Activated naive CD4-positive, alpha-beta T cell treated with anti-CD3 and anti-CD28 coated beads, Interleukin-2, amount 50 U/mL, for 24 hours (primary cell): Measurements from ENCODE around the gene E4F1.
"Not testable (repeated sequence)": the region's sequence is repeated elsewhere in the genome, so short reads cannot be mapped to it uniquely, and the experiment has no call there.

Experiments
- H3K27ac Mint-ChIP-seq: one replicate; pipeline ENCODE4 v1.8.0; 2021; ENCODE audit warnings: mild to moderate bottlenecking, mixed read lengths
- H3K27me3 Mint-ChIP-seq: one replicate; pipeline ENCODE4 v1.8.0; 2021; ENCODE audit warnings: mixed read lengths
- H3K36me3 Mint-ChIP-seq: one replicate; pipeline ENCODE4 v1.8.0; 2021; ENCODE audit warnings: mixed read lengths
- H3K4me1 Mint-ChIP-seq: one replicate; pipeline ENCODE4 v1.8.0; 2021; ENCODE audit warnings: mixed read lengths
- H3K4me3 Mint-ChIP-seq: one replicate; pipeline ENCODE4 v1.8.0; 2021; ENCODE audit warnings: mild to moderate bottlenecking, mixed read lengths
- H3K9me3 Mint-ChIP-seq: one replicate; pipeline ENCODE4 v1.8.0; 2021; ENCODE audit warnings: mixed read lengths

E4F1 gene

GRCh38 chr16:2238150-2238837 lies 14.9 kb downstream of the E4F1 start:
- Mint-ChIP-seq H3K36me3 (peaks cover 5% of the 10 kb centered on the region), H3K27ac (no peak overlapping the region), H3K4me1 (no peaks in the 10 kb centered on the region), H3K9me3 (no peaks in the 10 kb centered on the region), H3K27me3 (no peaks in the 10 kb centered on the region), H3K4me3 (no peak overlapping the region)

GRCh38 chr16:2238838-2239675 lies 15.7 kb downstream of the E4F1 start:
- peaks cover 2% of the 10 kb centered on the region for H3K36me3 Mint-ChIP-seq
- no peaks in the 10 kb centered on the region for H3K4me1 Mint-ChIP-seq
- no peaks in the 10 kb centered on the region for H3K9me3 Mint-ChIP-seq
- no peak overlapping the region for H3K4me3 Mint-ChIP-seq
- H3K27ac Mint-ChIP-seq: no peak overlapping the region
- no peaks in the 10 kb centered on the region for H3K27me3 Mint-ChIP-seq

GRCh38 chr16:2240331-2240730 lies 16.9 kb downstream of the E4F1 start:
- not testable (repeated sequence) for H3K27ac Mint-ChIP-seq, H3K27me3 Mint-ChIP-seq, H3K36me3 Mint-ChIP-seq, H3K9me3 Mint-ChIP-seq, H3K4me3 Mint-ChIP-seq, H3K4me1 Mint-ChIP-seq

DNA sequence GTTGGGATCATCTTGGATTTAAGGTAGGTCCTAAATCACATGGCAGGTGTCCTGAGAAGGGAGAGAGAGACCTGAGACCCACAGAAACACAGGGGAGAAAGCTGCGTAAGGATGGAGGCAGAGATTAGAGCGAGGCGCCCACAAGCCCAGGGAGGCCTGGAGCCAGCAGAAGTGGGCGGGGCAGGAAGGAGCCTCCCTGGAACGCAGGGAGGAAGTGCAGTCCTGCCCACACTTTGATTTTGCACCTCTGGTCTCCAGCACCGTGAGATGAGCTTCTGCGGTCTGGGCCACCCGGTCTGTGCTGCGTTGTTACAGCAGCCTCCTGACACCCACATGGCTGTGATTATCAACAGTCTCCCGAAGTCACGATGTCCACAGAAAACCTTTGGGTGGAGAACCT lies 19.2 kb downstream of the E4F1 start:
- Mint-ChIP-seq H3K4me3 (no peak overlapping the region), H3K36me3 (peaks cover 2% of the 10 kb centered on the region), H3K27ac (no peak overlapping the region), H3K9me3 (no peaks in the 10 kb centered on the region), H3K4me1 (no peaks in the 10 kb centered on the region), H3K27me3 (no peaks in the 10 kb centered on the region)

GRCh38 chr16:2243031-2243528 lies 19.7 kb downstream of the E4F1 start:
- no peak overlapping the region for H3K27ac Mint-ChIP-seq
- no peaks in the 10 kb centered on the region for H3K9me3 Mint-ChIP-seq
- peaks cover 2% of the 10 kb centered on the region for H3K36me3 Mint-ChIP-seq
- H3K4me3 Mint-ChIP-seq: no peak overlapping the region
- no peaks in the 10 kb centered on the region for H3K27me3 Mint-ChIP-seq
- no peaks in the 10 kb centered on the region for H3K4me1 Mint-ChIP-seq

GRCh38 chr16:2243781-2244180 lies 20.4 kb downstream of the E4F1 start:
- no peaks in the 10 kb centered on the region for H3K9me3 Mint-ChIP-seq
- no peak overlapping the region for H3K27ac Mint-ChIP-seq
- no peaks in the 10 kb centered on the region for H3K27me3 Mint-ChIP-seq
- no peaks in the 10 kb centered on the region for H3K4me1 Mint-ChIP-seq
- no peak overlapping the region for H3K4me3 Mint-ChIP-seq
- H3K36me3 Mint-ChIP-seq: peaks cover 2% of the 10 kb centered on the region

DNA sequence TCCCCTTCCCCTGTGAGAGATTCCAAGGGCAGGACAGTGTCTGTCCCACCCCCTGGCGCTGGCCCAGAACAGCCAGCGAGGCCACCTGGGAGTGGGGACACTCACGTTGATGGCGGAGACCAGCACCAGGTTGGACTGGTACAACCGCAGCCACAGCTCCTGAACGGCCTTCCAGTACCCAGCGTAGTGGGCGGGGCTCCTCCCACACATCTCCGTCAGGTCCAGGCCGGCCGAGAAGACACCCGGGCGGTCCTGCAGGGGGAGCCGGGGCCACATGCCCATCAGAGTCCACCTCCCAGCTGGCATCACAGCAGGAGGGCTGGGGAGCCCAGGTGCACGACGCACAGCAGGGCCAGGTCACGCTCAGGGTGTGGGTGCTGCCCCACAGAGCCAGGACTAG lies 20.9 kb downstream of the E4F1 start:
- H3K4me1 Mint-ChIP-seq: no peaks in the 10 kb centered on the region
- no peaks in the 10 kb centered on the region for H3K27me3 Mint-ChIP-seq
- H3K9me3 Mint-ChIP-seq: no peaks in the 10 kb centered on the region
- H3K36me3 Mint-ChIP-seq: peaks cover 2% of the 10 kb centered on the region
- H3K4me3 Mint-ChIP-seq: no peak overlapping the region
- H3K27ac Mint-ChIP-seq: no peak overlapping the region

DNA sequence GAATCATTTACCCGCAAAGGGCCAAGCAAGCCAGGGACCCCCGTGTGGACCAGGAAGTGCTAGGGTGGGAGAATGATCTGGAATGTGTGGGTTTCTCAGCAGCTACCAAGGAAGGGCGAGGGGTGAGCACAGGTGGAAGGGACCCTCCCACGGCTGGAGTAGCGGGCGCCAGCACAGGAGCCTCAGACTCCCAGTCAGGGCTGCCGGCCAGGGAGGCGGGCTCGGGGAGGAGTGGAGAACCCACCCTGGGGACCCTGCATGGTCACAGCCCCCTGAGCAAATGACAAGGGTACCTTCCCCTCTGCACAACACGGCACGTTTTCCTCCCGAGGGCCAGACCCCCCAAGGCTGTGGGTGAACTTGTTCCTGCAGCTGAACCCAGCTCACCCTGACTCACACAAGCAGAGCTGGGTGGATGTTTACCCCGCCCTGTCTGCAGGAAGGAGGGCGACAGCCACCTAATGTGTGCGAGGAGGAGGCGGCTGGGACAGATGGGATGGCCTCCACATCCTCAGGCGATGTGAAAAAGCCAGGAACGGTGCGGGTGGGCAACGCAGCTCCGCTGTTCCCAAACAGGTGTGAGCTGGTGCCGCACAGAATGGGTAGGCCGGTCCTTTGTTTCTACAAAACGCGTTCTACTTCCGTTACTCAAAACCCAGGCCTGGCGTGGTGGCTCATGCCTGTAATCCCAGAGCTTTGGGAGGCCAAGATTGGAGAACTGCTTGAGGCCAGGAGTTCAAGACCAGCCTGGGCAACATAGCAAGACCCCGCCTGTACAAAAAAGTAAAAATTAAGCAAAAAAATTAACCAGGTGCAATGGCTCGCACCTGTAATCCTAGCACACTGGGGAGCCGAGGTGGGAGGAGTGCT lies 21.8 kb downstream of the E4F1 start:
- no peak overlapping the region for H3K4me3 Mint-ChIP-seq
- H3K4me1 Mint-ChIP-seq: no peaks in the 10 kb centered on the region
- H3K27me3 Mint-ChIP-seq: no peaks in the 10 kb centered on the region
- peaks cover 2% of the 10 kb centered on the region for H3K36me3 Mint-ChIP-seq
- H3K9me3 Mint-ChIP-seq: no peaks in the 10 kb centered on the region
- no peak overlapping the region for H3K27ac Mint-ChIP-seq

DNA sequence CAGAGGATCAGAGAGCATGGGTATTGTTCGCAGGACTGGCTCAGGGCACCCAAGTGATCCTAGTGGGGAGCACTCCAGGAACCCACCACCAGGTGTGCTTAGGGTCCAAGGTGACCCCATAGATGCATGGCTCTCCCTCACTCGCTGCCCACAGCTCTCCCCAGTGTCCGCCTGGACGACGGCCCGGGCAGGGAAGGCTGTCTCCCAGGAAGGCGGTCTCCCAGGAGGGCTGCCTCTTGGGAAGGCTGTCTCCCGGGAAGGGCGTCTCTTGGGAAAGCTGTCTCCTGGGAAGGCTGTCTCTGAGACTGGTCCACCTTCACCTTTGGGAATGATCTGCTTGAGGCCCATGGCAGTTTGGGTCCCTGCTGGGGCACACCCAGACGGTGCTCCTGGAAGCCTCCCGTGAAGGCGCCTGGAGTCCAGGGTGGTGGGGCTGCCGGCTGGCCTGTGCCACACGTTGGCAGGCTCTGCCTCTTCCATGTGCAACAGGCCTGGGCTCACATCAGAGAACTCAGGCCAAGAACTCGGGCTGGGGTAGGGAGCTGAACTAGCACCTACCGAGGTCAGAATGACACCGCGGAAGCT lies 23.0 kb downstream of the E4F1 start:
- Mint-ChIP-seq H3K4me1 (peaks cover 7% of the 10 kb centered on the region), H3K36me3 (peaks cover 2% of the 10 kb centered on the region)

DNA sequence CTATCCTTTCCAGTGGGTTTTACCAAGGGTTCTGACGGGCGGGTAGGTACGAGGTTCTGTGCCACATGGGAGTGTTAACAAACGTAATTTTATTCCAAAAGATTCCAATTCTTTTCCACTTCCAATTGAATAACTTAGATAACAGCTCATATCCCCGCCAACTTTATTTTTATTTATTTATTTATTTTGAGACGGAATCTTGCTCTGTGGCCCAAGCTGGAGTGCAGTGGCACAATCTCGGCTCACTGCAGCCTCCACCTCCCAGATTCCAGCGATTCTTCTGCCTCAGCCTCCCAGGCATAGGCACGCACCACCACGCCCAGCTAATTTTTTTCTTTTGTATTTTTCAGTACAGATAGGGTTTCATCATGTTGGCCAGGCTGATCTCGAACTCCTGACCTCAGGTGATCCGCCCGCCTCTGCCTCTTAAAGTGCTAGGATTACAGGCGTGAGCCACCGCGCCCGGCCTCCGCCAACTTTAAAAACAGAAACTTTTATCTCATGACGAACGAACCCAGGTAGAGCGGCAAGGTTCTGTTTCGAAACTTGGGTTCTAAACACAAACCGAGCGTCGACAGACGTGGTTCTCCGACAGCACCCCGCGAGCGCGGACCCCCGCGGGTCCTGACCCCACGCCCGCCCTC lies 27.4 kb downstream of the E4F1 start:
- peak overlapping the region; percentile 91 for H3K4me3 Mint-ChIP-seq
- H3K27me3 Mint-ChIP-seq: no peaks in the 10 kb centered on the region
- H3K4me1 Mint-ChIP-seq: peaks cover 10% of the 10 kb centered on the region
- peak overlapping the region; percentile 90 for H3K27ac Mint-ChIP-seq
- H3K36me3 Mint-ChIP-seq: peaks cover 5% of the 10 kb centered on the region
- no peaks in the 10 kb centered on the region for H3K9me3 Mint-ChIP-seq

More for the DNA sequence above, 23.0 kb downstream of the E4F1 start:
- Mint-ChIP-seq H3K4me3 (no peak overlapping the region), H3K27me3 (no peaks in the 10 kb centered on the region), H3K9me3 (no peaks in the 10 kb centered on the region), H3K27ac (no peak overlapping the region)

- H3K4me1 Mint-ChIP-seq: peaks cover 11% of the 10 kb centered on the region
- no peaks in the 10 kb centered on the region for H3K27me3 Mint-ChIP-seq
- peak within 1 kb of the TSS; percentile 90 for H3K27ac Mint-ChIP-seq
- H3K9me3 Mint-ChIP-seq: no peaks in the 10 kb centered on the region
- H3K4me3 Mint-ChIP-seq: peak within 1 kb of the TSS; percentile 91
- peaks cover 7% of the 10 kb centered on the region for H3K36me3 Mint-ChIP-seq
Observed at GRCh38 chr16:2251296-2252111, 28.1 kb downstream of the E4F1 start, which contains the start of gene ECI1. Gene ECI1, minus strand, starts transcription at chr16:2251587. Its CDS starts 21 bp downstream, at chr16:2251566.

GRCh38 chr16:2252806-2253148 lies 29.4 kb downstream of the E4F1 start:
- H3K4me1 Mint-ChIP-seq: peaks cover 13% of the 10 kb centered on the region
- H3K27me3 Mint-ChIP-seq: no peaks in the 10 kb centered on the region
- H3K36me3 Mint-ChIP-seq: peaks cover 10% of the 10 kb centered on the region
- H3K9me3 Mint-ChIP-seq: no peaks in the 10 kb centered on the region
- no peak overlapping the region for H3K4me3 Mint-ChIP-seq
- no peak overlapping the region for H3K27ac Mint-ChIP-seq

- Mint-ChIP-seq H3K4me1 (peaks cover 13% of the 10 kb centered on the region), H3K36me3 (peaks cover 11% of the 10 kb centered on the region), H3K27me3 (no peaks in the 10 kb centered on the region), H3K9me3 (no peaks in the 10 kb centered on the region), H3K27ac (peak overlapping the region; percentile 17), H3K4me3 (no peak overlapping the region)
Observed at GRCh38 chr16:2253293-2253692, 29.9 kb downstream of the E4F1 start.

- peaks cover 14% of the 10 kb centered on the region for H3K36me3 Mint-ChIP-seq
- H3K9me3 Mint-ChIP-seq: no peaks in the 10 kb centered on the region
- peaks cover 6% of the 10 kb centered on the region for H3K4me1 Mint-ChIP-seq
- no peak overlapping the region for H3K4me3 Mint-ChIP-seq
- peak overlapping the region; percentile 51 for H3K27ac Mint-ChIP-seq
- H3K27me3 Mint-ChIP-seq: no peaks in the 10 kb centered on the region
Observed at GRCh38 chr16:2256531-2257140, 33.2 kb downstream of the E4F1 start.
